ENCODE measurements around the gene ABCB8.
A peak's percentile ranks its signal among the peaks of the same experiment; 100 is the strongest.

ABCB8 gene

DNA sequence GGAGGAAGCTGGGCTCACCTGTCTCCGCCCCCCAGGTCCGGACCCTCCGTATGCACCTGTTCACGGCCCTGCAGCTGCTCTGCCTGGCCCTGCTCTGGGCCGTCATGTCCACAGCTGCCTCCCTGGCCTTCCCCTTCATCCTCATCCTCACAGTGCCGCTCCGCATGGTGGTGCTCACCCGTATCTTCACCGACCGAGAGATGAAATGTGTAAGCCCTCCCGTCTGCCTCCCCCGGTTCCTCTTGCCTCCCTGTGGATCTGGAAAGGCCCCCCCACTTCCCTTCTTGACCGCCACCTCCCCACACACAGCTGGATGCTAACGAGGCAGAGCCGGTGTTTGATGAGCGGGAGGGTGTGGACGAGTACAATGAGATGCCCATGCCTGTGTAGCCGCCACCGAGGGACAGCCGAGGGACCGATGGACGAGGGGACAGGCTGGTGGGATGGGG, 47.8 kb downstream of the ABCB8 start:
- no peak for DNase-seq

DNA sequence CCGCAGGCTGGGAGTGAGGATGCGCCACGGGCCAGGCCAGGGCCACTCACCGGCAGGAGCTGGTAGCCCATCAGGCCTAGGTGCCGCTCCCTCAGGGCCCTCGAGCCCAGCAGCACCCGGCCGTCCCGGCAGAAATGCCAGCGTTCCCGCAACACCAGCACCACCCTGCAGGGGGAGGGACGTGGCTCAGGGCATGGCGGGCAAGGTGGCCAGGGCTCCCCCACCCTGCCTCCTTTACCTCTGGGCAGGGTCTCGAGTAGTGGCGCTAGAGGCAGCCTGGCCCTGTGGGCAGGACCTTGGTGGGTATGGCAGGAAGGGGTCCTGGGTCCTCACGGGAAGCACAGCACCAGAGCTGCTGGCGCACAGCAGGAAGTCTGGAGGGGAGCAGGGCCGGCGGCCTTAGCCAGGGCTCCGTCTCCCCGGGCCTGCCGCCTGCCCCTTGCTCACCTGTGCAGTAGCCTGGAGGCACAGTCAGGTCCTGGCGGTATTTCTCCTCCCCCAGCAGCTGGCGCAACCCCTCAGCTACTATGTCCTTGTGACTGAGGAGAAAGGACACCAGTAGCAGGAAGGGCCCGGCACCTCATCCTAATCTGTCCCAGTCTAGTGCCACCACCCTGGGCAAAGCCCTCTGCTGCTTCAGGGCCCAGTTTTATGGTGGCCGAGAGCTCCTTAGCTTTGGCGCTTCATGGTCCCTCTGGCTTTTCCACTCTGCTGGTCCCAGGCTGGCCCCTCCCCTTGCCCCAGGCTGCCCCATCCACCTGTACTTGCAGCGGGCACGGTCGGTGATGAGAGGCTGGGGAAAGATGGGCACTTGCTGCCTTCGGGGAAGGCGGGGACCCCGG, 48.8 kb downstream of the ABCB8 start:
- no peak for DNase-seq

DNA sequence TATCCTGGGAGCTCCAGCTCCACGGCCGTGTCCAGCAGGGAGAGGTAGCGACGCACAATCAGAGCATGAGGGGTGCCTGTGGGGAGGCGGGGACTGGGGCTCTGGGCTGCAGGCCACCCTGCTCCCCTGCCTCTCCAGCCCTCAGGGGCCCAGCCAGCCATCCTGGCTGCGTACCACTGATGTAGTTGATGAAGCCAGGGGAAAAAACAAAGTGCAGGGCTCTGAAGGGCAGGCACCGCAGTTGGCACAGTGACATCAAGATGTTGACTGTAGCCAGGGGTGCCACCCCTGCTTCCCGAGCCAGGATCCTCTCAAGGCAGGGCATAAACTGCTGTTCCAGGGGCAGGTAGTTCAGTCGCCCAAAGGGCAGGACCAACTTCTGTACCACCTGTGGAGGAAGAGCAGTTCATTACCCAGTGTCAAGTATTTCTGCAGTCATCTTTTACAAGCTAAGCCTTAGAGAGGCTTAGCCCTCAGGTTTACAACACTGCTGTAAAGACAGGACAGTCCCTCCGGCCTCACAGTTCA, 49.5 kb downstream of the ABCB8 start:
- DNase-seq, result no peak

DNA sequence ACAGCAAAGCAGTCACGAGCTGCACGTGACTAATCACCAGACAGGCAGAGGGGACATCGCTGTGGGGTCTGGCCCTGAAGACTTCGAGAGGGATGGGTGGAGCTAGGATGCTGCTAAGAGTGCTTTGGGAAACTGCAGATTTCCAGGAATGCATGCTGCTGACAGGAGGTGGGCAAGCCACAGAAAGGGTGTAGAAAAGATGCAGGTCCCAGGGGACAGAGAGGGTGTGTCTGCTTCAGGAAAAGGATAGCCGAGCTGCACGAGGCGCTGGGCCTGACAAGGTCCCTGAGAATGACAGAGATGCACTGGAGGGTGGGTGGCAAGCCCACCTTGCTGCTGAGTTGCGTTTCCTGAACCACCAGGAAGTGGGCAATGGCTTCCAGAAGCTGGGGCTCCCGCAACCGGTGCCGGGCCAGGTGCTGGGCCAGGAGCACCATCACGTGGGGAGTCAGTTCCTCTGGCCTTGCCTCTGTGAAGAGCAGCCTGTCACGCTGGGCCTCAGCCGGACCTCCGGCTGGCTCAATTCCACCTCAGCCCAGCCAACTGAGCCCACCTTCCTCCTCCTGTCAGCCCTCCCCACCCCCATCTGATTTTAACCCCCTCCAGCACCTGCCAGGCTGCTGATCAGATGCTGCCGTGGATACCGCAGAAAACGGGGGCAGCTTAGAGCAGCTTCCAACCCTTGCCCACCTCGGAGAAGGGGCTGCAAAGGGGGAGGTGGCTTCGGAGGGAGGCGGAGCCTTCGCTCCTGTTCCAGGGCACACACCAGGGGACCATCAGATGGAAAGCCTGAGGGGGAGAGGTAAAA, 50.2 kb downstream of the ABCB8 start:
- no peak for DNase-seq

DNA sequence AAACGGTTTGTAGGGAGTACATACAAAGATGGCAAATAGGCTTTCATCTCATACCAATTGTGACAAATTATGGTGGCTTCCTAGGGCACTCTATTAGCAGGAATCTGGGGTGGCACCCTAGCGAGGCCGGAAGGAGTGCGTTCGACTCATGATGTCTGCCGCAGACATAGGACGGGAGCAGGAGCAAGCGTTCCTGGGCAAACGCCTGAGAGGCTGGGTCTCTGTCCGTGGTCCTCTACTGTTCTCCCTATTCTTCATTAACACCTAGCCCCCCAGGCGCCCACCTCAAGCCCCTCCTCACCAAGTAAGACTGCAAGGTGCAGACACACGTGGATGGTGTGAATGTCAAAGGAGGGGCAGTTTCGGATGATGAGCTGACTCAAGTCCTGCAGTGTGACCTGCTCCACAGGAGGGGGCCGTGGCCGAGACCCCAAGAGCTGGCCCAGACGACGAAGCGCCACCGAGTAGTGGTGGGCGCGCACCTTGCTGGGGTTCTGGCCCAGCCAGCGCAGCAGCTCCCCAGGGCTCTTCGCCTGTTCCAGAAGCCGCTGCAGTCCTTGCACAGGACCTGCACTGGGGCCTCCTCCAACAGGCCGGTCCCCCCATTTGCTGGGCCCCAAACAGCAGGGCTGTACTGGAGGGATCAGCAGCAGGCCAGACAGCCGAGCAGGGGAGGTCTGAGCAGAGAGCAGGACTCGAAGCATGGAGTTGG, 51.1 kb downstream of the ABCB8 start:
- DNase-seq, result no peak

DNA sequence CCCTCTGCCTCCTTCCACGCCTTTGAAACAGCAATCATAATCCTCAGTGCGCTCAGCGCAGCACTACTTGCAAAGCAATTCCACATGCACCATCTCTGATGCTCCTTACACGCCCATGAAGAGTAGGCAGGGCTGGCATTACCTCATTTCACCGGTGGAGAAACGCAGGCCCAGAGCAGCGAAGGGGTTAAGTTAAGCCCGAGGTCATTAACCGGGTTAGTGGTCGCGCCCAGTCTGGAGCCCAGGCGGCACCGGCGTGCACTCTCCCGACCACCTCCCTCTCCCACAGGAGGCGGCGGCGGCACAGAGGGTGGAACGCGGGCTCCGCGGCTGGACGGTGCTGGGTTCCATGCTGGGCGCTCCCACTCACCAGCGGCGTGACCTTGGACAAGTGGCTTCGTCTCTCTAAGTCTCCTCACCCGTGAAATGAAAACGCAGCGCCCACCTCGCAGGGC, 51.8 kb downstream of the ABCB8 start:
- DNase-seq, result no peak

DNA sequence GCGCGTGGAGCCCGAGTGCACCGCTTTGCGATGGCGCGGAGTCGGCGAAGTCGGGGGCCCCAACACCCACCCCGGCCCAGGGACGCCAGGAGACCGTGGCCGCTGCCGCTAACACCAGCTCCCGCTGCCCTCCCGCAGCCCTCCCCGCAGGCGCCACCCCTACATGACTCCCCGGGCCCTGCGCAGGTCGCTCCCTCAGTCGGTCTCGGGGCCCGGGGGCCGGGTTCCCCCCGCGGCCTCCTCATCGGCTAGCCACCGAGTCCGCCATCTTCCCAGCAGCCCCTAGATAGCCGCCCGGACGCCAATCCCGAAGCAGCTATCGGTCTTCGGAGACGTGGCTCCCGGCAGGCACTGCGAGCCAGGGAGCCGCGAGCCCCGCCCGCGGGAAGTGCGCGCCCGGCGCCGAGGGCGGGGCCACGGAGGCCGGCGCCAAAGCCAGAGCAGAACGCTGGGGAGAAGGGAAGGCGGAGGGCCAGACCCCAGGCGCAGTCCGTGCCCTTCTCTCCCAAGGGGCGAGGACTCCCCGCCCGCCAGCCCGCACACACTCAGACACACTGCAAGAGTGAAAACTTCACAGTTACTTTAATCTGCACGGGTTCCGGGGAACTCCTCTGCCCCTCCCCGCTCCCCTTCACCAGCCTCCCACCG, 52.4 kb downstream of the ABCB8 start, which contains the start of gene FASTK:
FASTK (minus strand) TSS at position 288 of the 648 bp plus-strand sequence; CDS start at position 245, 43 bp downstream.
- peak; percentile 94 for DNase-seq

DNA sequence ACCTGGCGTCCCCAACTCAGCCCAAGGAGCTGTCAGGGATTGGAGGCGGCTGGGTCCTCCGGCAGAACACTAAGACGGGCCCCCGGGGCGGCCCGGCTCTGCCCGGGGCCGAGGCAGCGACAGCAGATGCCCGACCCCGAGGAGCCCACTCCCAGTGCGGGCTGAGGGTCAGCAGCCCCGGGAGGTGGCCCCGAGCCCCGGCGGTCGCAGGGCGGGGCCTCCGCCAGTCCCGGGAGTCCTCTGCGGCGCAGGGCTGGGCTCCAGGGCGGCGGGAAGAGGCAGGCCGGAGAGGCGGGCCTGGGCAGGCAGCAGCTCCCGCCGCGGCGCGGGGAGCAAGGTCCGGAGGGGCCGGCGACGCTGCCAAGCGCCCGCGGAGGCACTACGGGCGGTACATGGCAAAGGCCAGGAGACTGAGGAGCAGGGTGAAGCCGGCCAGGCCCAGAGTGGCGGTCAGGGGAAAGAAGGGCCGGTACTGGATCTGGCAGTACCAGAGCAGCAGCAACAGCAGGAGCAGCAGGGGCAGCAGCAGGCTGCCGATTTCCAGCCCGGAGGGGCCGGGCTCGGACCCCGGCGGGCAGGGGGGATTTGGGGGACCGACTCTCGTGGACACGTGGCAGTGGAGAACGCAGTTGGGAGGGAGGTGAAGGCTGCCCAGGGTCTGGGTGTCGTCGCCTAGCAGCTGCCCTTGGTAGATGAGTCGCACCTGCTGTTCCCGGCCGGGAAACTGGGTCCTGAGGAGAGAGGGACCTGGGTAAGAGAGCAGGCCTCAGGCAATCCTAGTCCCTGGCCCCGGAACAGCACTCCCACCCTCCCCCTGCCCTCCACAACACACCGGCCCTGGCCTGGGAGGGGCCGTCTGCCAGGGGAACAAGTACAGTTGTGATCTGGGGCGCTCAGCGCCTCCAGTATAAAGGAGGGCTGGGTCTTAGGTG, 53.2 kb downstream of the ABCB8 start:
- no peak for DNase-seq

DNA sequence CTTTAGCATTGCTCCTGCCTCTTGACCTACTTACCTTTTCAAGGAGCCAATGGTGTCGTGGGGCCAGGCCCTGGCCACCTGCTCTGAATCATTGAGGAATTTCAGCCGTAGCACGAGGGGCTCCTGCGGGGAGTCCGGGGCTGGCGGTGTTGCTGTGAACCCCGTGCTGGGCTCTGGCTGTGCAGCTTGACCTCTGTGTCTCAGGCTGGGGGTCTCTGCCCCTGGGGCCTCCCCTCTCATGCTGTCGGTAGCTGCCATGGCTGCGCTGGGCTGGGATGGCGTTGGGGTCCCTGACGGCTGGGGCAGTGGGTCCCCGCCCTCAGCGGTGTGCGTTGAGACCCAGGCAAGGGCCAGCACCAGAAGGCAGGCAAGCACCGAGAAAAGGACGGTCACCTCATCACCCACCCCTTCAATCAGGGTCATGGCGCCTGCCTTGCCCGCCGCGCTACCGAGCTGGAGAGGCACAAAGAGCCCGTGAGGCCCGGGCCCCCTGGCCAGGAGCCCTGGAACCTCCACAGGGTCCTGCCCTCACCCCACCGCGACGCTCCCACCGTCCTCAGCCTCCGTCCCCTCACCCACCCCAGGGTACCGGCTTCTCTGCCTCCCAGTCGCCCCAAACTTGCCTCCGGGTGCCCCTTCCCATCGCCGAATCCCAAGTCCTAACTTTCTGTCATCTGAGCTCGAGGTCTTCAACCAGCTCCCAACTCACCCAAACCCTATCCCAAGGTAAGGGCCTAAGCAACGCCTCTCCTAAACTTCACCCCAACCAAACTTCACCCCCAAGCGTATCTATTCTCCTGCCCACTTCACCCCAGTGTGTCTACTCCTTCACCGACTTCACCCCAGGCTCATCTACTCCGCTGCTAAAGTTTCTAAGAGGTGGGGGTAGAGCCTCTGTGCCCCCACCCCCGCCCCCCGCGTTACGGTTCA, 54.2 kb downstream of the ABCB8 start:
- DNase-seq, result no peak

DNA sequence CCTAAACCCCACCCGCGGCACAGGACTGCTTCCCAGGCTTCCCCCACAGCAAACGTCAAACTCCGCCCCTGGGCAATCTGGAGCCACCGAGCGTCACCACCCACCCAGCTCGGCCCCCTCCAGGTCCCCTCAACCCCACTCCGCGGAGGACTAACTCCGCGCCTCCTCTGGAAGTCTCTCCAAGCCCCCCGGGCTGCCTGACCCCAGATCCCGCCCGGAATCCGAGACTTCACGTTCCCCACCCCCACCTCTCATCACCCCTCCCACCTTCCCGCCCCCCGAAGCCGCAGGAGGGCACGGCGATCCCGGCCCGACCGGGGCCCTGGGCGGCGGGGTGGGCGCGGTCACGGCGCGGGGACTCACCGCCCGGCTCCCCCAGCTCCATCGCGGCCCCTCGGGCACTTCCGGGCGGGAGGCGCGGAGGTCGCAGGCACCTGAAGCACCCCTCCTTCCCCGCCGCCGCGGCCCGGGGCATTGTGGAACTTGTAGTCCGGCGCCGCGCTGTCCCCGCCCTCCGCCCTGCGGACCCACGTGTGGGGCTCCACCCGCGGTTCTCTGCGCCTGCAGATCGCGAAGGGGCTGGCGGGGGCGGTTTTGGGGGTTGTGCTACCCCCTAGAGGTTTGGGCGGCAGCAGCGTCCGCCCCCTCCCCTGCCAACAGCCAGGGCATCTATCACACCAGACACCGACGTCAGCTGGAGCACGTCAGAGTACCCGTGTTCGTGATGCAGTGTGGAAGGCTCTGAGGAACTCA, 55.0 kb downstream of the ABCB8 start, which contains the start of gene TMUB1:
TMUB1 (minus strand) TSS at position 423 of the 753 bp plus-strand sequence. CDS start 930 bp downstream, outside the sequence.
- DNase-seq, result peak; percentile 78

DNA sequence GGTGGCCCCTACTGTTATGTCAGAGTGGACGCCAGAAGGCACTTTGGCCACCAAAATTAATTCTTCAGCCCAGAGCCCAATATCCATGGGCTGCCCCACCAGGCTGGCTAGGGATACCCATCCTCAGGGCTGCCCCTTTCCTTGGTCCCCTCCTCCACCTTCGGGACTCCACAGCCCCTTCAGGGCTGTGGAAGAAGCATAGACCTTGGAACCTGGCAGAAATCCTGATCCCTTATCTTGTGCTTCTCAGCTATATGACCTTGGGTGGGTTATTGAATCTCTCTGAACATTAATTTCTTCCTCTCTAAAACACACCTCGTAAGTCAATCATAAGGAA, 55.5 kb downstream of the ABCB8 start:
- DNase-seq, result no peak

DNA sequence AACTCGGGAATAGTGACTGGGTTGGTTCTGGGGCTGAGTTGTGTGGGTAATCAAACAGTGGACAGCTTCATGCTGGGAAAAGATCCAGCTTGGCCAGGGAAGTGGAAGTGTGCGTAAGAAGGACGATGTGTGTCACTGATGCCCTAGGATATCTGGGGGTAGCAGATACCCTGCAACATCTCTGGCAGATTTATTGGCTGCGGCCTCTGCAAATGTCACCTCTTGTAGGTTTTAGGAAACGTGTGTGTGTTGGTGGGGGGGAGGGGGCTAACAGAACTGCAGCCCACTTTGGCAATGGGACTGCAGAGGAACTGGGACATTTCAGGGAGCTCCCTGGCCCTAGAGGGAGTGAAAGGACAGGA, 57.1 kb downstream of the ABCB8 start:
- DNase-seq, result no peak

DNA sequence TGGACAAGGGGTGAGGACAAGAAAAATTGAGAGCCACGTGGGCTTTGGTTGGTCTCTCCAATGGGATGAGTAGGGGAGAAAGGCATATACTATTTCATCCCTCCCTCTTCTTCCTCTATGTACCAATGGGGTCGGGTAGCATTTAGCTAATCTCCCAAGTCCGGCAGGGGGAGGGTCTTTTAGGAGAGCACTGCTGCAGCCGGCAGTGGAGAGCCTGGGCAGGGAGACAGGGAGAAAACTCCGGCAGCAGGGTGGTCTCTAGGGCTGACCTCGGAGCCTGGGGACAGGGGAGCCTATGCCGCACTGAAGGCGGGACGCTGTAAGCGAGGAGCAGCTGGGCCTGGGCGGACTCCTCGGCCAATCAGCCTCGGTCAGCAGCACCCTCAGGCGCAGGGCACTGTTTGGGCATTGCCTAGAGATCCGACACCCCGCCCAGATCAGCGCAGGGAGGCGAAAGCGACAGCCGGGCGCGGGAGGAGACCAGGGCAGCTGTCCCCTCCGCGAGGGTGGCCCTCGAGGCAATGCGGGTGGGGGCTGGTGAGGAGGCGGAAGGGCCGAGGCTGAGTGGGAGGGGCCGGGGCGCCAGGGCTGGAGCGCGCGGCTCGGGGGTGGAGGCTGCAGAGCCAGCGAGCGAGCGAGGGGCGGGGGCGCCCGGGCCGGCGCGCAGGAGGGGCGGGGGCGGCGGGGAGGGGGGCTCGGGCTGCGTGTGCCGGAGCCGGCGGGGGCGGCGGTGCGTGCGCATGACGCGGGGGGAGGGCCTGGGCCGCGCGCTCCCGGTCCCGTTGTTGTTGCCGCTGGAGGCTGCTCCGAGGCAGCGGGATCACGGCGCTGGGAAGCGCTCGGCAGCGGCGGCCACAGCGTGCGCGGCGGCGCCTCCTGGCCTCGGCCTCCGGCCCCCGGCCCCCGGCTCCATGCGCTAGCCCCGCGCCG, 57.7 kb downstream of the ABCB8 start, which contains the start of gene AGAP3:
AGAP3 (plus strand) TSS at position 785 of the 930 bp plus-strand sequence. CDS start 267 bp downstream, outside the sequence.
- peak; percentile 81 for DNase-seq

DNA sequence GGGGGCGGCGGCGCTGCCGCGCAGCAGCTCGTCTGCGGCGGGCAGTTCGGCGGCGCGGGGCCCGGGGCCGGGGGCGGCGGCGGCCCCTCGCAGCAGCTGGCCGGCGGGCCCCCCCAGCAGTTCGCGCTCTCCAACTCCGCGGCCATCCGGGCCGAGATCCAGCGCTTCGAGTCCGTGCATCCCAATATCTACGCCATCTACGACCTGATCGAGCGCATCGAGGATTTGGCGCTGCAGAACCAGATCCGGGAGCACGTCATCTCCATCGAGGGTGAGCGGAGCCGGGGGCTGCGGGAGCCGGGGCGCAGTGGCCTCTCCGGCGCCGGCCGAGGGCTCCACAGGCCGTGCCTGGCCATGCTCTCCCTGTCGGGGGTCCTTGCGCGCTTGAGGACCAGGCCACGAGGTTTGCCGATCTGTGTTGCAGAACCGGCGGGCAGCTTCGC, 58.6 kb downstream of the ABCB8 start:
- peak; percentile 40 for DNase-seq

DNA sequence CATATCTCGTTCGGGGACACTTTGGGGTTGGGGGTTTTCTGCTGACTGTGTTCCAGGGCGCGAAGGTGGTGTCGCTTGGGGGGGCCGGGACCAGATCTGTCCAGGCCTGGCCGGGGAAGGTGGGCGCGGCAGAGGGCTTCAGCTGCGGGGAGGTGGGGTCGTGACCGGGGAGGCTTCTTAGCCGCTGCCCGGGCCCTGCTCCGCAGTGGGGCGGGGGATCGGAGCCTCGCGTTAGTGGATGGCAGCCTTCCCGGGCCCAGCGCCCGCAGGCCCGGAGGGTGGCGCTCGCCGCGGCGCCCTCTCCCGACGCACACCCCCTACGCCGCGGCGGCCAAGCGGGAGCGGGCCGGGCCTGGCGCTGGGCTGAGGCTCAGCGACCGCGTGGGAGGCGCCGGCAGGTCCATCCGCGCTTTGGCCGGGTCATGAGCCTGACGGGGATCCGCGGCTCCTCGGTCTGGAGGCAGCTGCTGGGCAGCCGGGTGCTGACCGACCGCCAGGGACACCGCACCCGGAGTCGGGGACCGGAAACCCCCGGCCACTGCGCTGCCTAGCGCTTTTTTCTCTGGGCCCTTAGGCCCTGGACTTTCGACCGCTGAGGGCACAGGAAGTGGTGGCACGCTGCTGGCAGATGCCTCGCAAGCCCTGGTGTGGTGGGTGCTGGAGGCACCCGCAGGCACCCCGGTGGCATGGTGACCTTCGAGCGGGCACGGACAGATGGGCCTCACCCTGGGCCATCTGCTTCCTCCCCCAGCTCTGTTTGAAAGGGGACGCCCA, 59.2 kb downstream of the ABCB8 start:
- DNase-seq, result peak; percentile 75

DNA sequence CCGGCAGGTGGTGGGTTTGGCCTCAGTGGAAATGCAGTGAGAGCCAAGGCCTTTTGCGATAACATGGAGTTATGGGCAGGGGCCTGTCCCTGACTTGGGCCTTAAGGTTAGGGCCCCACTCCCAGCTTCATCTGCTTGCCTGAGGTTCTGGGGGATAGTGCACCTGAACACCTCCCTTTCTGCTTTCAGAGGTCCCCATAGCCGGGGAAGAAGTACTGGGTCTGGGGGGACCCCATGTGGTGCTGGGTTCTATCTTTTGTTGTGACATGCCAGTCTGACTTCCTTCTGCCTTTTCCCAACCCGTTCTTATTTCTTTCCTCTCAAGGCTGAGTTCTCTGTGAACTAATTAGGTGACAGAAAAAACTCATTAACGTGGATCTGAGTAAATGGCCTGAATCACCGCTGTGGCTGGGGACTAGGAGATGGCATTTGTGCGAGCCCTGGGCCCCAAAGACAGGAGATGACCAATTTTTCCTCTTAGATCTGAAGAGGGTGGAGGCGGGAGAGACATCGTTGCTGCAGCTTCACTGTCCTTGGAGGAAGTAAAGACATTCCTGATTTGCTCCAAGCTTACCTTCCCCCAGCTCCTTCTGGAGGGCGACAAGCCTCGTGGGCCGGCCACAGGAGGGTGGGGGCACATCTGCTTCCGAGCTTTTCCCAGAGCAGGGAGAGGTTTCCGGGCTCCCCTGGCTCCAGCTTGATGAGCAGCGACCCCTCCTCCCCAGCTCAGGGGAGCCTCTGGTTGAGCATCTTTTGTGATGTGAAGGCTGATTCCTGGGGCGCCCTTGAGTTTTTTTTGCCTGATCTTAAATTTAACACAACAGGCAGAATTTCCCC, 60.0 kb downstream of the ABCB8 start:
- peak; percentile 80 for DNase-seq

All from suppressor macrophage treated with lipopolysaccharide for 4 hours (primary cell).